HG02840 (cell line): ENCODE results near the gene ZNF821.
A peak's percentile ranks its signal among the peaks of the same experiment; 100 is the strongest.
"Not testable (repeated sequence)": the region's sequence is repeated elsewhere in the genome, so short reads cannot be mapped to it uniquely, and the experiment has no call there.

ENCODE experiments used
- ATAC-seq: cut with Tn5 transposase; IDR thresholded peaks from one replicate; pipeline ENCODE4 v1.9.1; 2021; ENCODE audit warnings: mild to moderate bottlenecking, moderate library complexity, moderate number of reproducible peaks; ENCODE audit not compliant: unreplicated experiment, low FRiP score

Gene ZNF821, protein sequence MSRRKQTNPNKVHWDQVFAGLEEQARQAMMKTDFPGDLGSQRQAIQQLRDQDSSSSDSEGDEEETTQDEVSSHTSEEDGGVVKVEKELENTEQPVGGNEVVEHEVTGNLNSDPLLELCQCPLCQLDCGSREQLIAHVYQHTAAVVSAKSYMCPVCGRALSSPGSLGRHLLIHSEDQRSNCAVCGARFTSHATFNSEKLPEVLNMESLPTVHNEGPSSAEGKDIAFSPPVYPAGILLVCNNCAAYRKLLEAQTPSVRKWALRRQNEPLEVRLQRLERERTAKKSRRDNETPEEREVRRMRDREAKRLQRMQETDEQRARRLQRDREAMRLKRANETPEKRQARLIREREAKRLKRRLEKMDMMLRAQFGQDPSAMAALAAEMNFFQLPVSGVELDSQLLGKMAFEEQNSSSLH

DNA sequence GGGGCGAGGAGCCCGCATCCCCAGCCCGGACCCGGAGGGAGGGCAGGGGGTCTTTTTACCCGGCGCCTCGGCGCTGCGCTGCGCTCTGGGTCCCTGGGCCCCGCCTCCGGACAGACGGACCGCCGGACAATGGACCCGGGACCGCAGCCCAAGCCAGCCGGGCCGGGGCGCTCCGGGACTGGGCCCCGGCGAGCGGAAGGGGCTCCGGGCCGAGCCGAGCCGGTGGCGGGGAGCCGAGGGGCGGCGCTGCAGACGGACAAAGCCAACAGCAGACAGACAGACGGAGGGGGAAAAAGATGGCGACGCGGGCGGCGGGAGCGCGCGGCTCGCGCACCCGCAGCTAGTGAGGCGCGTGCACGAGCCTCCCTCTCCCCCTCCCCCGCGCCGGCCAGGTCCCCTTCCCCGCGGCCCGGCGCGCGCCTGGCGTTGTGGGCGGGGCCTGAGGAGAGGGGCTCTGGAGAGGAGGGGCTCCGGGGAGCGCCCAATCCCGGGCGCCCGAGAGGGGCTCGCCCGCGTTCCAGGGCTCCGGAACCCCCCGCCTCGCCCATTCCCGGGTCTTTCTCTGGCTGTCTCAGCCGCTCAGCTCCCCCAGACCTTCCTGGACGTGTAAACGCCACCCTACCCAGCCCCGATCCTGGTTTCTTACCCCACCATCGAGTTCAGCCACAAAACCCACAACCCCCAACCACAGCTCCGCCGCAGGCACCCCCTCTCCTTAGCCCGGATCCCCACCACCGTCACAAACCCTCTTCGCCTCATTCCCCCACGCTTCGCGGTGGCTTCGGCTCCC, at the start of gene ZNF821:
Gene ZNF821, minus strand, starts transcription at position 334 of the 790 bp plus-strand sequence. CDS start 4,236 bp downstream, outside the sequence.
- peak; percentile 36 for ATAC-seq

DNA sequence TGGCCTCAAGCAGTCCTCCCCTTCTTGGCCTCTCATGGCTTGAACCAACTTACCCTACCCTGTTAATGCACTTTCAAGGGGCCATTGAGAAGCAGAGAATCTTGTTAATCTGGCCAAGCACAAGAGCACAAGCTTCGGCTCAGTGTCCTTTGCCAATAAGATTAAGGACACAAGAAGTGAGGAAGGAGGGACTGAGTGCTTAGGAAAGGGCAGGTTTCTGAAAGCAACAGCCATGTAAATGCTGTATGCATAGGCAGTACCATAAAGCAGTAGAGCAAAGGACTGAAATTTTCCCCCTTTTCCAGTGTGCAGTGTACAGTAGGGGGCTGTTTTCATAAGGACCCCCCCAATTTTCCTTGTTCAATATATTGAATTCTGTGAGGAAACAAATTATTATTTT, 49.0 kb upstream of the ZNF821 start:
- ATAC-seq, result no peak

DNA sequence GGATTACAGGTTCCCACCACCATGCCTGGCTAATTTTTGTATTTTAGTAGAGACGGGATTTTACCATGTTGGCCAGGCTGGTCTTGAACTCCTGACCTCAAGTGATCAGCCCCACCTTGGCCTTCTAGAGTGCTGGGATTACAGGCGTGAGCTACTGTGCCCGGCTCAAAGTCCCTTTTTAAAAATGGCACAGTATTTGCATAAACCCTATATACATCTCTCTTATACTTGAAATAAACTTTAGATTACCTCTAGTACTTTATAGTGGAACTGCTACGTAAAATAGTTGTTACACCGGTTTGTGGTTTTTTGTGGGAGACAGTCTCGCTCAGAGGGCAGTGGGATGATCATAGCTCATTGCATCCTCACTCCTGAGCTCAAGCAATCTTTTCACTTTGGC, 47.6 kb upstream of the ZNF821 start:
- no peak for ATAC-seq

DNA sequence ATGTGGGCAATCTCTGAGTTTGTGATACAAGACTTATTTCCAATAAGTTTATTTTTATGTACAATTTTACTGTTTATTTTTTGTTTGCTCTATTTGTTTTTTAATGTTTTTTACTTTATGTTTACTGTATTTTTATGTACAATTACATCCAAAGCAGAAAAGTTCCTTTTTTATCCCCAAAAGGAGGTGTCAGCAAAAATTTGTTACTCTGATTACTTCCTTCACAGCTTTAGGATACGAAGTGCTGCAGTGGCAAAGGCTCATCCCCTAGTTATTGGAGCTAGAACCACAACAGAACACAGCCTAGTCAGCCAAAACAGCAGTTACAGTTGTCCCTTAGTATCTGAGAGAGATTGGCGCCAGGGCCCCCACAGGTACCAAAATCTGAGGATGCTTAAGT, 47.0 kb upstream of the ZNF821 start:
- ATAC-seq, result no peak

DNA sequence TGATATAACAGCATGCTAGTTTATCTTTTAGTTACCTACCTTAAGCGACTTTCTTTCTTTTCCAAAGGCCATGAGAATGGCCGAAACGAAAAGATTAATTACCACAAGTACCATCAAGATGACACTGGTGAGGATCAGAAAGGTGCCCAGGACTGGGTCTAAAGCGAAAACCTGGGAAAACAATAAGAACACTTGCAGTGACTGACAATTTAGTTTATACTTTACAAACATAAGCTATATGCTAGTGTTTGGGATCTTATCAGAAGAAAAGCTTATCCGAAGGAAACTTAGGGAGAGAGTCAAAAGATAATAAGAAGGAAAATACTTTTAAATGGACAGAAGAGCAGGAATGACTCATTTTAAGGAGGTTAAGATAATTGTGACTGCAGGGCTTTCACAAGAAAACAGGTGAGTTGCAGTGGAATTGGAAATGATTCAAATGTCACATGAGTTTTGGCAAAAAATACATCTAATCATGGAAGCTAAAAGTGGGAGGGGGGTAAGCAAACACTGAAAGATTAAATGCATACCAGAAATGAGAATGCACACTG, 46.1 kb upstream of the ZNF821 start:
- ATAC-seq, result no peak

DNA sequence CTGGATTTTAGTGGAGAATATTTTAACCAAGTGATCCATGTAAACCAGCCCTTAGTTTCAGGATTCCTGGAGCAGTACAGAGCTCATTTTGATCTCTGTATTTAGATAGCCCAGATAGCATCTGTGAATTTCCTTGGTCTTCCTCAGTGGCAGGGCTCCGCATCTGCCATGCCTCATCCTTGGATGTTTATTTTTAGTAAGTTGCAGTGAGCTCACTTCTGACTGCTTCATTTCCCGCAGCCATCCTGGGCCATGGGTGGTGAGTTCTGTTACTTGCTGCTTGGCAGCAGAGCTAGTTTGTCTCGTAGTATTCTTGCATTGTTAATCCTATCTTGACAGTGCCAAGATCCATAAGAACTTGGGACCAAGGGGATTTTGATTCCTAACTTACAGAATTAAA, 45.1 kb upstream of the ZNF821 start:
- ATAC-seq, result no peak

DNA sequence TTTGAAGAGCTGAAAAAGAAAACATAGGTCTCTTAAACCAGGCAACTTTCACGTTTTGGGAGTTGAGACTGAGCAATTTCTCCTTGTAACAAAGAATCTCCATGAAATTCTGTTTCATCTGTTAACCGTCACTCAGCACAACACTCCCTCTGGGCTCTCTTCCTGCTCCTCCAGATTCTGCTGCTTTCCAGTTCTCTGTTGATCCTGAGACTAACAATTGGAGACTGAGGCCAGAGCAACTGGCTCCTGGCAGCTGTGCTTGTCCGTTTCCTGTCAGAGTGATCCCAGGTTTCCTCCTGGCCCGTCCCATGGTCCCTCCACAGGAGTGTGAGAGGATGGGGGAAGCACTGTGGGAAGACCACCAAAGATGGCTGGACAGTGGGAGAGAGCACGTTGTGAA, 43.8 kb upstream of the ZNF821 start:
- no peak for ATAC-seq

DNA sequence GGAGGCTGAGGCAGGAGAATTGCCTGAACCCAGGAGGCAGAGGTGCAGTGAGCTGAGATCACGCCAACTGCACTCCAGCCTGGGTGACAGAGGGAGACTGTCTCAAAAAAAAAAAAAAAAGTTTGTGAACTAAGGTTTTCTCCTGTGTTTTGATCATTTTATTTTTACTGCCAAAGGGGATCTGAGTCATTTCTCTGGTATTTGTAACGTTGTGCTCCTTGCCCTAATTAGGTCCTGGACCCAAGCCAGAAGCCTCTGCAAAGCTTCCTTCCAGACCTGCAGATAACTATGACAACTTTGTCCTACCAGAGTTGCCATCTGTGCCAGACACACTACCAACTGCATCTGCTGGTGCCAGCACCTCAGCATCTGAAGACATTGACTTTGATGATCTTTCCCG, 43.4 kb upstream of the ZNF821 start:
- no peak for ATAC-seq

DNA sequence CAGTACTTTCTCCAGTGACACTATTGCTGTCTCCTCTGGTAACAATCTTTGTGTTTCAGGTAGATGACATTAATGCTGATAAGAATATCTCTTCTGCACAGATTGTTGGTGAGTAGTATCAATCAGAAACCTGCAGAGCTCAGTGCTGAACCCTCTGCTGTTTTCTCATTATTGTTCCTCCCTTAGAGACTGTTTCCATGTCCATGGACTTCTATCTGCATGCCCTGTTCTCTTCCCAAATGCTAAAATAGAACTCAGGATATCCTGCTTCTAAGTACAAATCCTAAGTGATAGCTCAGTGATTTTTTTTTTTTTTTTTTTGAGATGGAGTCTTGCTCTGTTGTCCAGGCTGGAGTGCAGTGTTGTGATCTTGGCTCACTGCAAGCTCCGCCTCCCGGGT, 40.7 kb upstream of the ZNF821 start:
- no peak for ATAC-seq

DNA sequence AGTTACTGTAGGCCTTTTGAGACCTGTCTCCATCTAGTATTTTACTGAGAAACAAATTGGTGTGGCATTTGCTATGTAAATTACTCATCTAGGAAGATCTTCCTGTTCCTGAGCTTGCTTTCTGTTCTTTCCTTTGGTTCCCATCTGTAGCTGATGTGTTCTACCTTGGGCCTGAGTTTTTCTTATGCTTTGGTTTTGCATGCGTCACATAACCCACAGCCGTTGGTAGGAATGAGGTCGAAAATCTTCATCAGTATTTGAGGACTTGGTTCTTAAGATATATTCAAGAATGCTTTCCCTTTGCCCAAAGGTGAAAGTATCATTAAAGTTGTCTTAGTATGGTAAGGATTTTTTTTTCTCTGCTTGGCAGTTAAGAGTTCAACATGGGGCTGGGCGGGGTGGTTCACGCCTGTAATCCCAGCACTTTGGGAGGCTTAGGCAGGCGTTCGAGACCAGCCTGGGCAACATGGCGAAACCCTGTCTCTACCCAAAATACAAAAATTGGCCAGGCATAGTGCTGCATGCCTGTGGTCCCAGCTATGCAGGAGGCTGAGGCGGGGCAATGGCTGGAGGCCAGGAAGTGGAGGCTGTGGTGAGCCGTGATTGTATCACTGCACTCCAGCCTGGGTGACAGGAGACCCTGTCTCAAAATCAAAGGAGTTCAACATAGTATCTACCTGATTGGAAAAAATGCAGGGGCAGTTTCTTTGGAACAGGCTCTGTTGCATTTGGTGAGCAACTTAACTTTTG, 40.1 kb upstream of the ZNF821 start:
- ATAC-seq, result no peak

DNA sequence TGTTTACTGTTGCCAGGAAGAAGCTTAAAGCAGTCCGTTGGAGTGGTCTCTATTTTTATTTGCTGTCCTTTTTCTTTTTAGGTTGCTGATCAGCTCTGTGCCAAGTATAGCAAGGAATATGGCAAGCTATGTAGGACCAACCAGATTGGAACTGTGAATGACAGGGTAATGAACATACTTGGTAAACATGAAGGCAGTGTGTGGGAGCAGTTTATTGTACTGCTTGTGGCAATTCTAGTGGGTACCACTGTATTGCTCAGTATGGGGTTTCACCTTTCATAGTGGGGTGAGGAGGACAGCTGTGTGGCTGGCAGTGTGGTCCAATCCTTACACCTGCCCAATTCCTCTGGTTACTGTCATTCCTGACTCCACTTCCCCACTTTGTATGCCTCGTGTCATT, 36.7 kb upstream of the ZNF821 start:
- no peak for ATAC-seq

DNA sequence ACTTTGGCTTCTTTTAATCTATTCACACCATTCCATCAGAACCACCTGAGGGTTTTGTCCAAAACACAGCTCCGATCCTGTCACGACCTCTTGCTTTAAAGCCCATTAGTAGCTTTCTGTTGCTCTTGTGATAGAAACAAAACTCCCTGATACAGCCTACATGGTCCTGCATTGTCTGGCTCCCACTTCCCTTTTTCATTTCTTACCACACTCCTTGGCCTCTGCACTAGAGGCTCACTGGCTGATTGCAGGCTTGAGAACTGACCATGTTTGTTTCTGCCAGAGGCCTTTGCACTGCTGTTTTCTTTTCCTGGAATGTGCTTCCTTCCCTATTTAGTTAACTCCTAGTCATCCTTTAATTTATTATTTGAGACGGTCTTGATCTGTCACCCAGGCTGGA, 35.1 kb upstream of the ZNF821 start:
- no peak for ATAC-seq

DNA sequence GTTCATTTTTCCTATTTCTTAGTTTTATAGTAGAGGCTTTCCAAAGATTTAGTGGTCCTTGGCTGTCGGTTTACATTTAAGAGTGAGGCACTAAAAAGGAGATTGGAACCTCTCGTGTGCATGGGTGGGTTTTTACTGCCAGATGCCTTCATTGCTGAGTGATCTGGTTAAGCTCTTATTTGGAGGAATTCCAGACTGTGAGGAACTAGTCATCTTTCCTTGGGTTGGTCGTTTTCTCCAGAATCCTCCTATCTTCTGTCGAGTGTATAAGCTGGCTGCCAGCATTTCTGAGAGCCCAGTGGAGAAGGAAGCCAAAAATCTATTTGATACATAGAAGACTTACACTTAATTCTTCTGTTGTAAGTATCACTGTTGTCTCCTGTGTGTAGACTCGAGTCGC, 33.9 kb upstream of the ZNF821 start:
- no peak for ATAC-seq

DNA sequence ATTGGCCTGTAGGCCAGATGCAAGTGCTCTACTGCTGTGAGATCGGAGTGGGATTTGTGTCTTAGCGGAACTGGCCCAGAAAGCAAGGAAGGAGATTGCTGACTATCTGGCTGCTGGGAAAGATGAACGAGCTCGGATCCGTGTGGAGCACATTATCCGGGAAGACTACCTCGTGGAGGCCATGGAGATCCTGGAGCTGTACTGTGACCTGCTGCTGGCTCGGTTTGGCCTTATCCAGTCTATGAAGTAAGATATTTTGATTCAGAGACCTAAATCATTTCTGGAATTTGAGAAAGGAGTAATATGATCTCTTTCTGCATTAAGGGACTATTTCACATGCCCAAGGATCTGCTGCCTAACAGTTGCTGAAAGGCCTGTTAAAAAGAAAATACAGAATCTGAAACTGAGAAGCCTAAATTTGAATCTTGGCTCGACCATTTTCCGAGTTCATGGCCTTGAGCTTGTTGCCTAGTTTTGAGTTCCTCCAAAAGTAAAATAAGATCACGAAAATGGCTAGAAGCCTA, 32.5 kb upstream of the ZNF821 start:
- ATAC-seq, result no peak

DNA sequence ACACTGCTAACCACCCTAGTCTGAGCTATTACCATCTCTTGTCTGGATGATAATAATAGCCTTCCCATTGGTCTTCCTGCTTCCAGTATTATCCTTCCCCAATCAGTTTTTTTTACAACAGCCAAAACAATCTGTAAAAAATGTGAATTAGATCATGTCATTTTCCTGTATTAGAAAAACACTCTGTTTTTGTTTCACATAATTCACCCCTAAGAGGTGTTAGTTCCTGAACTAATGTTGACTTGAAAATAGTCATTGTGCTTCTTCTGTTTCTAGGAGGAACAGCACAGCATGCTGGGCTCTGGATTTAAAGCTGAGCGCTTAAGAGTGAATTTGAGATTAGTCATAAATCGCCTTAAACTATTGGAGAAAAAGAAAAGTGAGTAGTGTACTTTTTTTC, 31.4 kb upstream of the ZNF821 start:
- no peak for ATAC-seq

DNA sequence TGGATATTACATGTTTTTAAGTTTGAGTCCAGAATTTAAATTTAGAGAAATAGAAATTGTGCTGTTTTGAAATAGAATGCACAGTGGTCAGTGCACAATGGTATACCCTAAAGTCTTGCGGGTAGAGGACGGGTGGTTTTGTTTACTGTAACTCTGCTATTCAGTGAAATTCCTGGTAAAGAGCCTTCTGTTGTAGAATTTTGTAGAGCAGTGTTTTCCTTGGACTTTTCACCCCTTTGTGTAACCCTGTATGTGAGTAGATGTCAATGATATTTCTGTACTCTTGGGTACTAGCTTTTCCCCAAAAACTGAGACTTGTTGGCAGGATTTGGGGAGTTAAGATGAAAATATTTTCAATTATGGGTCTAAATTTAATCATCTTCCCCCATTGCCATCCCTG, 30.8 kb upstream of the ZNF821 start:
- no peak for ATAC-seq

DNA sequence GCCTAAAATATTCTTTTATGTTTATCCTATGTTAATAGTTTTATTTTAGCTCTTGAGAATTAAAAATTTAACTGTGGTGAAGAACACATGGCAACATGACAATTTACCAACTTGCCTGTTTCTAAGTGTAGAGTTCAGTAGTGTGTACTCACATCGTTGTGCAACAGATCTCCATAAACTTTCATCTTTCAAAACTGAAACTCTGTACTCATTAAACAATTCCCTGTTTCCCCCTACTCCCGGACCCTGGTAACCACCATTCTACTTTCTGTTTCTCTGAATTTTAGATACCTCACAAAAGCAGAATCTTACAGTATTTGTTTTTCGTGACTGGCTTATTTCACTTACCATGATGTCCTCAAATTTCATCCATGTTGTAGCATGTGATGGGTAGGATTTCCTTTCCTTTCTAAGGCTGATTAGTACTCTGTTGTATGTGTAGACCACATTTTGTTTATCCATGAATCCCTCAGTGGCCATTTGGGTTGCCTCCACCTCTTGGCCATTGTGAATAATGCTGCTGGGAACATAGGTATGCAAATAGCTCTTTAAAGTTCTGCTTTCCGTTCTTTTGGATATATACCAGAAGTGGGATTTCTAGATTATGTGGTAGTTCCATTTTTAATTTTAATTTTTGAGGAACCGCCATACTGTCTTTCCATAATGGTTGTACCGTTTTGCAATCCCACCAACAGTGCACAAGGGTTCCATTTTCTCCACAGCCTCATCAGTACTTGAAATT, 28.7 kb upstream of the ZNF821 start:
- ATAC-seq, result no peak

DNA sequence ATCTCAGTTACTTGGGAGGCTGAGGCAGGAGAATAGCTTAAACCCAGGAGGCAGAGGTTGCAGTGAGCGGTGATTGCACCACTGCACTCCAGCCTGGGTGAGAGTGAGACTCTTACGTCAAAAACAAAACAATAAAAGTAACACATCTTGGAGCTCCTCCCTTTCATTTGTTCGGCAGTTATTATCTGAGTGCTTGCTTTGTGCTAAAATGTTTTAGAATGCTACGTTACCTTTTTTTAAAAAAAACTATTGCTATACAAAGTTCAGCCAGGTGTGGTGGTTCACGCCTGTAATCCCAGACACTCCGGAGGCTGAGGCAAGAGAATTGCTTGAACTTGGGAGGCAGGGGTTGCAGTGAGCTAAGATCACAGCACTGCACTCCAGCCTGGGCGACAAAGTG, 27.1 kb upstream of the ZNF821 start:
- ATAC-seq, result no peak

DNA sequence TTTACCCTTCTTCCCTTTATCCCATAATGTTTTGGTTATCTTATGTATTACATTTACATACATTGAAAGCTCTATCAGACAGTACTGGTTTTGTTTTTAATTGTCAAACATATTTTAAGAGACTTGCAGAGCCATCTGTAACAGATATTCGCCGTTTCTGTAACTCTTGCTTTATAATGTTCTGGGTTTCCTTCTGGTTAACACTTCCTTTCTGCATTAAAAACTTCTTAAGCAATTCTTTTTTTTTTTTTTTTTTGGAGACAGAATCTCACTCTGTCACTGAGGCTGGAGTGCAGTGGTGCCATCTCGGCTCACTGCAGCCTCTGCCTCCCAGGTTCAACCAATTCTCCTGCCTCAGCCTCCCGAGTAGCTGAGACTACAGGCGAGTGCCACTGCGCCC, 21.8 kb upstream of the ZNF821 start:
- not testable (repeated sequence) for ATAC-seq

DNA sequence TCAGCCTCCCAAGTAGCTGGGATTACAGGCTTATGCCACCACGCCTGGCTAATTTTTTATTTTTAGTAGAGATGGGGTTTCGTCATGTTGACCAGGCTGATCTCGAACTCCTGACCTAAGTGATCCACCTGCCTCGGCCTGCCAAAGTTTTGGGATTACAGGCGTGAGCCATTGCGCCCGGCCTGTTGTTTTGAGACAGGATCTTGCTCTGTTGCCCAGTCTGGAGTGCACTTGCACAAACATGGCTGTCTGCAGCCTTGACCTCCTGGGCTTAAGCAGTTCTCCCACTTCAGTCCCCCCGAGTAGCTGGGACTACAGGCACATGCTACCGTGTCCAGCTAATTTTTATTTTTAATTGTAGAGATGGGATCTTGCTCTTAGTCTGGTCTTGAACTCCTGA, 20.3 kb upstream of the ZNF821 start:
- ATAC-seq, result no peak
